ENCODE measurements around the gene SLC22A12. TPM values are rescaled to one million over a fixed set of nuclear protein-coding genes. Genes with fewer than 3 reads are reported as not detected.

SLC22A12 gene
- total and polyA plus RNA-seq, 2 of the 8 experiments (the other 6 are each of a cell fraction or from before 2014, with no cell fraction given), result not detected

GRCh38 chr11:64599698-64600211 is 8.7 kb downstream of the SLC22A12 start:
- DNase-seq (ENCODE audit: low read depth in 1 of 2, low spot score in 2 of 2), result no peak
- peaks cover 0 to 9% of the 10 kb centered on the region in 2 experiments for H4K20me1 ChIP-seq (replicated peaks in 1 of 2; ENCODE audit: control insufficient read depth in 1 of 2, insufficient read depth in 2 of 2, low read length in 2 of 2)
- H3K9me3 ChIP-seq (ENCODE audit: insufficient read depth in 2 of 2, low read depth in 1 of 2, low read length in 1 of 2), result peaks cover 0 to 4% of the 10 kb centered on the region in 2 experiments; a peak in 1 of 4 replicates
- FAIRE-seq, result no peak
- H3K79me1 ChIP-seq (ENCODE audit: low read depth, low read length), result no peaks in the 10 kb centered on the region
- no peak overlapping the region for H3K27ac ChIP-seq (ENCODE audit: low read depth, low read length)
- ChIA-PET POLR2A (ENCODE audit: partially characterized antibody) (interaction anchor here (0.9 kb wide), 1 partner anchor 15 kb away, joined by 5 read pairs; no protein-coding TSS in a partner anchor), CTCF (ENCODE audit: partially characterized antibody) (interaction anchor here (1.0 to 2.1 kb wide), 2 partner anchors 49 to 52 kb away, joined by 3 to 14 read pairs; no protein-coding TSS in a partner anchor)
- H2BK120ac ChIP-seq (replicated peaks; ENCODE audit: low read depth, low read length), result no peak overlapping the region
- no peak overlapping the region for H2AFZ ChIP-seq (ENCODE audit: low read length)
- no peak overlapping the region for H3K4me2 ChIP-seq (ENCODE audit: insufficient read depth in 1 of 2, low read depth in 2 of 2, low read length in 2 of 2)
- no peak overlapping the region for H3K14ac ChIP-seq (ENCODE audit: insufficient read length)
- H4K91ac ChIP-seq (replicated peaks; ENCODE audit: insufficient read length, low read length), result no peak overlapping the region
- H3K23me2 ChIP-seq (ENCODE audit: low read depth, low read length), result peaks cover 16% of the 10 kb centered on the region; the same call in 1 of the 2 replicates
- no peak overlapping the region for H2AK5ac ChIP-seq (ENCODE audit: low read depth, low read length)
- no peak overlapping the region for H2BK5ac ChIP-seq (ENCODE audit: low read depth, low read length)
- no peak overlapping the region for H4K5ac ChIP-seq (ENCODE audit: insufficient read length, low read depth, low read length)
- no peak overlapping the region for H3K56ac ChIP-seq (replicated peaks; ENCODE audit: insufficient read length, low read depth, low read length)
- WGBS, 2 experiments (ENCODE audit: extremely low coverage in 1 of 2, insufficient coverage in 1 of 2, insufficient read length in 1 of 2, insufficient replicate concordance in 2 of 2, low coverage in 1 of 2, low lambda C conversion rate in 2 of 2, missing lambda C conversion rate in 1 of 2), result 92% methylated on average over 16 of the region's 17 CpGs; no CpG with 5 or more reads in 1 of the 2 experiments
- H3K4me3 ChIP-seq (ENCODE audit: extremely low read depth in 1 of 4, insufficient read depth in 2 of 4, low read depth in 3 of 4, low read length in 4 of 4), result no peak overlapping the region
- no peak overlapping the region for H3K9ac ChIP-seq (replicated peaks in 1 of 4; ENCODE audit: extremely low read depth in 1 of 4, low read depth in 3 of 4, low read length in 3 of 4)
- no peaks in the 10 kb centered on the region for H3K27me3 ChIP-seq (replicated peaks in 1 of 4; ENCODE audit: control insufficient read depth in 3 of 4, extremely low read depth in 1 of 4, insufficient read depth in 3 of 4, low read length in 3 of 4)
- no peak overlapping the region for H3K18ac ChIP-seq (ENCODE audit: extremely low read depth, low read length)
- H3K79me2 ChIP-seq (ENCODE audit: control insufficient read depth in 1 of 2, insufficient read depth in 2 of 2, low read length in 2 of 2), result no peaks in the 10 kb centered on the region
- no peak overlapping the region; the same call in none of the 2 replicates for H4K8ac ChIP-seq (ENCODE audit: extremely low read depth, insufficient read depth, low read length)
- no peak overlapping the region for H3K23ac ChIP-seq (ENCODE audit: insufficient read length)
- no peaks in the 10 kb centered on the region; a peak in 1 of 7 replicates for H3K4me1 ChIP-seq (replicated peaks in 1 of 4; ENCODE audit: control insufficient read depth in 3 of 4, insufficient read depth in 4 of 4, low read length in 3 of 4)
- TF ChIP-seq, protein P1, sequence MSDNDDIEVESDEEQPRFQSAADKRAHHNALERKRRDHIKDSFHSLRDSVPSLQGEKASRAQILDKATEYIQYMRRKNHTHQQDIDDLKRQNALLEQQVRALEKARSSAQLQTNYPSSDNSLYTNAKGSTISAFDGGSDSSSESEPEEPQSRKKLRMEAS (IDR thresholded peaks at IDR 0.05), result no peak
- TF ChIP-seq SP1 (IDR thresholded peaks at IDR 0.05; ENCODE audit: low read depth, low read length) (no peak), POLR2A (IDR thresholded peaks at IDR 0.05; ENCODE audit: control extremely low read depth in 1 of 2, low read depth in 2 of 2, low read length in 2 of 2) (no peak), YY1 (IDR thresholded peaks at IDR 0.05; ENCODE audit: low read depth, low read length) (no peak), CEBPB (IDR thresholded peaks at IDR 0.05; ENCODE audit: low read depth, low read length) (no peak), TBP (IDR thresholded peaks at IDR 0.05; ENCODE audit: low read depth, low read length) (no peak), TCF12 (IDR thresholded peaks at IDR 0.05; ENCODE audit: low read depth, low read length) (no peak), SP2 (IDR thresholded peaks at IDR 0.05; ENCODE audit: low read length) (no peak)
- TF ChIP-seq, protein P2, sequence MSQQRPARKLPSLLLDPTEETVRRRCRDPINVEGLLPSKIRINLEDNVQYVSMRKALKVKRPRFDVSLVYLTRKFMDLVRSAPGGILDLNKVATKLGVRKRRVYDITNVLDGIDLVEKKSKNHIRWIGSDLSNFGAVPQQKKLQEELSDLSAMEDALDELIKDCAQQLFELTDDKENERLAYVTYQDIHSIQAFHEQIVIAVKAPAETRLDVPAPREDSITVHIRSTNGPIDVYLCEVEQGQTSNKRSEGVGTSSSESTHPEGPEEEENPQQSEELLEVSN (IDR thresholded peaks at IDR 0.05), result no peak
- TF ChIP-seq, protein P3, sequence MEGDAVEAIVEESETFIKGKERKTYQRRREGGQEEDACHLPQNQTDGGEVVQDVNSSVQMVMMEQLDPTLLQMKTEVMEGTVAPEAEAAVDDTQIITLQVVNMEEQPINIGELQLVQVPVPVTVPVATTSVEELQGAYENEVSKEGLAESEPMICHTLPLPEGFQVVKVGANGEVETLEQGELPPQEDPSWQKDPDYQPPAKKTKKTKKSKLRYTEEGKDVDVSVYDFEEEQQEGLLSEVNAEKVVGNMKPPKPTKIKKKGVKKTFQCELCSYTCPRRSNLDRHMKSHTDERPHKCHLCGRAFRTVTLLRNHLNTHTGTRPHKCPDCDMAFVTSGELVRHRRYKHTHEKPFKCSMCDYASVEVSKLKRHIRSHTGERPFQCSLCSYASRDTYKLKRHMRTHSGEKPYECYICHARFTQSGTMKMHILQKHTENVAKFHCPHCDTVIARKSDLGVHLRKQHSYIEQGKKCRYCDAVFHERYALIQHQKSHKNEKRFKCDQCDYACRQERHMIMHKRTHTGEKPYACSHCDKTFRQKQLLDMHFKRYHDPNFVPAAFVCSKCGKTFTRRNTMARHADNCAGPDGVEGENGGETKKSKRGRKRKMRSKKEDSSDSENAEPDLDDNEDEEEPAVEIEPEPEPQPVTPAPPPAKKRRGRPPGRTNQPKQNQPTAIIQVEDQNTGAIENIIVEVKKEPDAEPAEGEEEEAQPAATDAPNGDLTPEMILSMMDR (IDR thresholded peaks at IDR 0.05; ENCODE audit: control extremely low read depth in 1 of 3, insufficient read depth in 1 of 3, low read depth in 1 of 3, low read length in 3 of 3), result no peak
- H3K4ac ChIP-seq (replicated peaks; ENCODE audit: insufficient read length, low read depth, low read length), result no peak overlapping the region
- H3K36me3 ChIP-seq (ENCODE audit: control insufficient read depth in 2 of 4, insufficient read depth in 4 of 4, low read length in 3 of 4), result no peaks in the 10 kb centered on the region
- H2BK20ac ChIP-seq (ENCODE audit: low read length), result no peak overlapping the region
- H2BK12ac ChIP-seq (ENCODE audit: low read depth, low read length), result no peak overlapping the region
- H2BK15ac ChIP-seq (ENCODE audit: low read length), result no peak overlapping the region

Data from H1 (cell line).